T47D (cell line): ENCODE results near the gene DDHD1.
A peak's percentile ranks its signal among the peaks of the same experiment; 100 is the strongest.

Source experiments
- DNase-seq, 2 experiments: peaks; one replicate each; pipeline versions ENCODE4 v3.0.0 to v3.0.0-alpha.2; 2011 to 2012; ENCODE audit warnings: low read depth in 1 of 2, low spot score in 1 of 2
- JUND ChIP-seq: IDR thresholded peaks from 2 replicates; pipeline ENCODE4 v1.6.1; 2012; ENCODE audit warnings: low read depth
- in situ Hi-C: cut with HindIII; loops from 2 replicates; pipeline ENCODE4 v1.10.0; 2016; ENCODE audit warnings: low sequenced_read_pairs, low pct_unique_long_range_greater_than_20kb

DDHD1 gene

DNA sequence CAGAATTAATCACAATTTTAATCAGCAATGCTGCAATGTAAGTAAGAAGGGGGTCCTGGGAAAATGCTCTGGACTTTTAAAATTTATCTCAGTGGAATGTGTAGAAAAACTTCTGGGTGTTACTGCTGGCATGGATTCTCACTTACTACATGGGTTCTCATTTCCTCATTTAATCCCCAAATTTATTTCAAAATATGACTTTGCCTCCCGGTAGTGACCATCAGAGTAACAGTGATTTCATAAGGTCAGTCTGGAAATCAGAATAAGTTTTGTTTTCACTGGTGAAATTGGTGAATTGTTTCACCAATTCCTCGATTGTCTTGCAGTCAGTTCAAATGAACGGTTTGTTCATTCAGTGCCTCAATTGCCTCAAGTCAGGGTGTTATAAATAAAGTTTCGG, 22.3 kb upstream of the DDHD1 start:
- in situ Hi-C loops = no loop called here
- no peak for TF ChIP-seq JUND
- DNase-seq = no peak

DNA sequence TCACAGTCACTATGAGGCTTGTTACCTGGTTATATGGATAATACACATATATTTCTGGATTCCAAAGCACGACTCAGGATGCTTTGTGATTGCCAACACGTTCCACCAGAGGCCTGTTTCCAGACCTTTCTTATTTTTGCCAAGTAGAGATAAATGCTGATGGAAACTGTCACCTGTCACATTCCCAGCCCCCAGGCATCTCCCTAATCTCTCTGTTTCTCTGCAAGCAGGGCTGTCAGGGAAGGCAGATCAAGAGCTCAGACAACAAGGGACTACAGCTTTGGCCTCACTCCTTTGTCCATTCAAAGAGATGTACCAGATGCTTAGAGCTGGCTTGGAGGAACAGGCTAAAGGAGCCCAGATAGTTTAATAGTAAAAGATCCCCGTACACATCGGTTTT, 21.8 kb upstream of the DDHD1 start:
- TF ChIP-seq JUND = no peak
- in situ Hi-C loops = no loop called here

DNA sequence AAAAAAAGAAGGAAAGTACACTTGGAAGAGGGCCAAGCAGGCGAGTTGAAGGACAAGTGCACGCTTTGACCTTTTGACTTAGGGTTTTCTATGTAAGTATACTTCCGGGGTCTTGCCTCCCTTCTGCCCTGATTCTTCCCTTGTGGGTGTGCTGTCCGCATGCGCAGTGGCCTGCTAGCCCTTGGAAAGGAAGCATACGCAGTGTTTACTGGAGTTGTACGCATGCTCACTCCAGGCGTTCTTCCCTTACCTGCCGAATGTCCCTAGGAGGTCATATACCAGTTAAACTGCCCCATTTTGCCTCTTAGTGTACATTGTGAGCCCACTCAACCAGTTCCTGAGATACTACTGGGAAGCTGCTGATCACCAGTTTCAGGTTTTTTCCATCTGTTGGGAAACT, 15.7 kb upstream of the DDHD1 start:
- in situ Hi-C loops = no loop called here
- no peak for TF ChIP-seq JUND
- DNase-seq = no peak

More for the DNA sequence above, 21.8 kb upstream of the DDHD1 start:
- no peak for DNase-seq

DNA sequence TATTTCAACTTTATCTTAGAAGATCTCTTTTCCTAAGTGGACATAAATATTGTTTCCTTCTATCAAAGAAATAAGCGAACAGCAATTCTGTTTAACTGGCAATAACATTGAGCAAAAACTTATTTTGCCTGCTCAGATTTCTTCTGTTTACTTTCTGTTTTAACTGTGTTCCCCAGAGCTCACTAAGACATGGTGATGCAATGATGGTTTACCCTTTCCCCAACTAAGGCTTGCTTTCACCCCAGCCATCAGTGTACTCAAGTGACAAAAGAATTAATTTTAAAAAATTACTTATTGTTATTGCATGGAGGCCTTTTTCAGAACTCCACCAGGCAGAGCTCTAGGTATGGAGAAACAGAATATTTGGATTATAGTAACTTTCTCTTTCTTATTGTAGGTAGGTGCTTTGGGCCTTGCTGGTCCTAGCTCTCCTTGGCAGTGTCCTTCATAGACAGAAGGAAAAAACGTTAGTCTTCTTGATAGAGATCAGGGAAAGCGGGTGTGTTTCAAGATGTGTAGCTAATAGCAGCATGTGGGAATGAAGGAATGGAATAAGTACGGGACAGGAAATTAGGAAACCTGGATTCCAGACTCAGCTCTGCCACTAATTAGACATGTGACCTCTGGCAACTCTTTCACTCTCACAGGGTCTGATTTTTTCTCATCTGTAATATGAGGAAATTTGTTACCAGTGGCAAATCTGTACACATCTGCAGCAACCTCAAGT, 14.6 kb upstream of the DDHD1 start:
- DNase-seq = no peak
- no peak for TF ChIP-seq JUND
- in situ Hi-C loops = no loop called here

DNA sequence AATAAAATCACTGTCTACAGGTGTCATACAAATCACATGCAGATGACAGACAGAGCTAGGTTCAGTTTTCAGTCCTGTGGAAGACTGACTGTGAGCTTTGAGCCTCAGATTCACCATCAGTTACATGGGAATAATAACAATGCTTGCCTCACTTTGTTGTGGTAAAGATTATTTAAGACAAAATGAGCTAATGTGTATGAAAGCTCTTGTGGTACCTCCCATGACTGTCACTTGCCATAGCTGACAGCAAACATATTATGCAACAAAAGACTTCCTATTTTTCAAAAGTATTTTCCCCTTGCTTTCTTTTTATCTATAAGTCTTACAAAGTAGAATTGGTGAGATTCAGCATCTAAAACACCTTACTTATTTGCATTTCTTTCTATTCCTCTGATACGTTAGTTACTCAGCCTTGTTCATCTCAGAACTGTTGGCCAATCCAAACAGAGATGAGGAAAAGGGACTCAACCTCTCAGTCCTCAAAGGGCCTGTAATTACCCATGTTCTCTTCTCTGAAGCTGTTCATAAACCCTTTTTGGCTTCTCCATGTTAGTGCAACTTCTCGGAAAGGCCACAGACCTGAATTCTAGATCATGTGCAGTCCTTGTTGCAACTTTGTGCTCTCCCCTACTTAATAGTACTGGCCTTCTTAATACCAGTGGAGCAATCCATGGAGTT, 8.8 kb upstream of the DDHD1 start:
- no peak for DNase-seq
- TF ChIP-seq JUND = no peak

DNA sequence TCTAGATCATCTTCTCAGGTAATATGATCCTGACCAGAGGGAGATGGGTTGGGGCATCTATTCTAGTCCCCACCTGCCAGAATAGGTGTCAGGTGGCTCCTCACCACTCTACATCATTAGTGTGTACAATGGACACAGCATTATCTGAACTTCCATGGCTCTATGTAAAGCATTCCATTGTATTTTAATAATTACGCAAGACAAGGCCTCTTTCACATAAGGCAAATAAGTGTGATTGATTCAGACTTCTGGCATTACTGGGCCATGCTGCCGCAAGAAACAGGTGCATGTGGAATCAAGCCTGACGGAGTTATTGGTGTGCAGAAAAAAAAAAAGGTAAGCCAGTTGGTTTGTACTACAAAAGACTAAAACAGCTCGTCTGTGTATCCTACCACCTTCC, 3.1 kb upstream of the DDHD1 start:
- in situ Hi-C loops = no loop called here
- no peak for DNase-seq
- TF ChIP-seq JUND = no peak

More for the DNA sequence above, 8.8 kb upstream of the DDHD1 start:
- in situ Hi-C loops = no loop called here

DNA sequence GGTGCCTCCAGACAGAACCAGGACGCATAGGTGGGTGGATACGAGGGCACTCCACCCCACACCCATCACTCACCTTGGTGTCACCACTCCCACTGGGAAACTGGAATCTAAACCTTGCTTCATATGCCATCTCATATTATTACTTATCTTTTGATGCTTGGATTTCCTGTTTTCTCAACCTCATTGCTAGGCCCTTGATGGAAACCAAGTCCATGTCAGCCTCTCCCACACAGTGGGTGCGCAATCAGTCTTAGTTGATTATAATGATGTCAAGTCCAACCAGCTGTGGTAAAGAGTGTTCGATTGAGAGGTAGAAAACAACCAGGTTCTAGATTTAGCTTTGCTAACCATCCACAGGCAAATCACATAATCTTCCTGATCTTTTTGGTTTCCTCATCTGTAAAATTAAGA, 584 bp upstream of the DDHD1 start:
- no peak for DNase-seq

DNA sequence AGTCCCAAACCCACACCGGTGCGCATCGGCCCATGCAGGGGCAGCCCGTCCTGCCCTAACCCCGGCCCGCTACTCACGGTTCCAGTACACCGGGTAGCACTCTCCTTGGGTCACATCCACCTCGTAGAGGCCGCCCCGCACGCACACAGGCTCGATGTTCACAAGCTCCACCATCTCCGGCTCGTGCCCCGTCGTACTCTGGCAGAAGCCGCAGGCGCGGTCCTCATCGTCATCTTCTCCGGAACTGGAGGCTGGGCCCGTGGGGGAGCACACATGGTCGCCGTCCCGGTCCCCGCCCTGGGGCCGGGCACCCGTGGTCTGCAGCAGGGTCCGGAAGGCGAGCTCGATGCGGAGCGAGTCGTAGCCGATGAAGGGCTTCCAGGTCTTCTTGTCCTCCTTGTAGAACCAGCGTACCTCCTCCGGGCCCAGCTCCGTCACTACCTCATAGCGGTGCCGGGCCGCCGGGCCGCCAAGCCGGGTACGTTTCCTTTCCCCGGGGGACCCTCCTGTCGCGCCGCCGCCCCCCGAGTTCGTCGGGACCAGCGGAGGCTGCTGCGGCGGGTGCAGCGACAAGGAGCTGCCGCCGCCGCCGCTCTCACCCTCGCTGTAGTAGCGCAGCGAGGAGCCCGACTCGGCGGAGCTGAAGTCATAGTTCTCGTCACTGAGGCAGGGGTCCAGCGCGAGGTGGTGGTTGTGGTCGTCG, 788 bp downstream of the DDHD1 start:
- in situ Hi-C loops = no loop called here
- DNase-seq = peak; percentile 25 to 30
- no peak for TF ChIP-seq JUND

More for the DNA sequence above, 584 bp upstream of the DDHD1 start:
- TF ChIP-seq JUND = no peak
- in situ Hi-C loops = no loop called here

DNA sequence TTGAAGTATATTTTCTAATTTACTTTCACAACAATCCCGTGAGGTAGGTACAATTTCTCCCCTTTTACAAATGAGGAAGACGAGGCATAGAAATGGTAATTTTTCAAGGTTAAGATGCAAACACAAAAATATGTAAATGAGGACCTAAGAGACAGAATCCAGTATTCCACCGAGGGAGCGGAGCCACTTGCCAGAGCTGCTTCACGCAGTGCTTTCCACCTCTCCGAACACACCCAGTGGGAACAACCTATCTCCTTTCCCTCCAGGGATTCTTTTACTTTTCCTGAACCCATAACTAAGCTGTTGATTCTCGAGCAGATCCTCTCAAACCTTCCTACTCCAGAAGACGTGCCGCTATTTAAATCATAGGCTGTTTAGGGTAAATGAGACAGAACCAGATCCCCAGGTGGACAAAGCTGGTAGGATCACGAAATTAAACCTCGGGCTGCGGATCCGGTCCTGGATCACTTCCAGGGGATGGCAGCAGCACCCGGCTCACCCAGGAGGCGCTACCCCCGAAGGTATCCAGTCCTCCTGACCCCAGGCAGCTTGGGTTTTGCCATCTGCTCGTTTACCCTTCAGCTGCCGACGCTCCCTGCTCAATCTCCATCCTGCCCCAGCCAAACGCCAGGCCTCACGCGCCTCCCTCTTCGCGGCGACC, 1.5 kb downstream of the DDHD1 start:
- in situ Hi-C loops = no loop called here
- no peak for TF ChIP-seq JUND
- DNase-seq = peak; percentile 78 to 82

DNA sequence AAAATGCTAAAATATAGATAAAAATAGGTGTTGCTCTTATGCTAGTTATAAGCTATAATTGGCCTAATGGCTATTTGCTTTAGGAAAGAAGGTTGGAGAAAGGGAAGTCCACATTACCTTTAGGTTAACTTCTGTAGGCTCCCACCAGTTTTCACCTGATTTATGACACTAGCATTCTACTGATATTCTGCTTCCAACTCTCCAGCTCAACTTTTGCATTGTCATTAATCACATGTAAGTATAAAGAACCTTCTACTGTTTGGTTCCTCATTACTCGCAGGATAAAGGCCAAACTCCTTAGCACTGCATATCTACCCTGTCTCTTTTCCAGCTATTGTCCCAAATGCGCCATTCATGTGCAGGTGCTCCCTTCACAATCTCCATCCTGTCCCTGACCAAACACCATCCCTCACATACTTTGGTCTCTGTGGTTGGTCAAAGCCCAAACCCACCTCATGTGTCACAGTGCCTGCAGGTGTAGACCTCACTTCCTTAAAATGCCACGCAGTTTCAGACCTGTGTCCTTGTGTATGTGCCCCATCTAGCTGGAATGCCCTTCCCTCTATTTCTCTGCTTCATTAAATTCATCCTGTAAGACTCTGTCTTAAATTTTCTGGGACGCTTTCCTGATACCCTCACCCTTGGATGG, 3.3 kb downstream of the DDHD1 start:
- in situ Hi-C loops = no loop called here
- no peak for DNase-seq
- TF ChIP-seq JUND = no peak

DNA sequence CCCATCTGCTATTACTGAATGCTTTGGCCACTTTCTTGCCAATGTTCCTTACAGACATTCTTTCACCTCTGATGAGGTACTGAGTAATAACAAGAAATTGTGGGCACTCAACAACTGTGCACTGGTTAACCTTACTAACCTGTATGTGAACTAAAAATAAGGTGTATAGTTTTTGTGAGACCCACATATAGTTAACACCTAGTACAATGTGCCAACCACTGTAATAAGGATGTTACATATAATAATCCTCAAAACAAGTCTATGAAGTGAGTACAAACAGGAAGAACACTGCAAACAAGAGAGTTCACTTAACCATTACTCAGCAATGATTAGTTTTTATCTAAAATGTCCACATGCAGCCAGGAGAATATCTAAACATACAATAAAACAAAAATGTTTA, 4.5 kb downstream of the DDHD1 start:
- in situ Hi-C loops = no loop called here
- DNase-seq = no peak
- TF ChIP-seq JUND = no peak

DNA sequence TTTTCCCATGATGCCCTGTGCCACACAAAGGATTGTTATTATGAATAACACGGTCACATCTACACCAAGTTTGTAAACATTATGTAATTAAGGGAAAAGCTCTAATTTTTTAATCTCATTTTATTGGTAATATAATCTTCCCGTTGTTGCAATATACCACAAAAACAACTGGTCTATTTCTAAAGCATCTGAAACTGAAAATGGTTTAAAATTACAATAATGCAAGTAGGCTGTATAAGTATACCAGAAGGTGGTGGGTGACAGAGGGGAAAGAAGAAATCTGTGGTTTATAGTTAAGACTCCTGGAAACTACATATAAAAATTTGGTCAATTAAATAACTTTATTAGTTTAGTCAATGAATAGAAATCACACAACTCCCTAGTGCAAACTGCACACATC, 5.2 kb downstream of the DDHD1 start:
- in situ Hi-C loops = no loop called here
- no peak for DNase-seq
- no peak for TF ChIP-seq JUND
